Measurements from ENCODE around the gene RAB3IL1. TPM values are rescaled to one million over a fixed set of nuclear protein-coding genes. Genes with fewer than 3 reads are reported as not detected.

Gene RAB3IL1
- total and polyA plus RNA-seq, 9 of the 15 experiments (the other 6 are each of a cell fraction or from before 2014, with no cell fraction given) = 0.15 to 42.6 (median 15.5) TPM

DNA sequence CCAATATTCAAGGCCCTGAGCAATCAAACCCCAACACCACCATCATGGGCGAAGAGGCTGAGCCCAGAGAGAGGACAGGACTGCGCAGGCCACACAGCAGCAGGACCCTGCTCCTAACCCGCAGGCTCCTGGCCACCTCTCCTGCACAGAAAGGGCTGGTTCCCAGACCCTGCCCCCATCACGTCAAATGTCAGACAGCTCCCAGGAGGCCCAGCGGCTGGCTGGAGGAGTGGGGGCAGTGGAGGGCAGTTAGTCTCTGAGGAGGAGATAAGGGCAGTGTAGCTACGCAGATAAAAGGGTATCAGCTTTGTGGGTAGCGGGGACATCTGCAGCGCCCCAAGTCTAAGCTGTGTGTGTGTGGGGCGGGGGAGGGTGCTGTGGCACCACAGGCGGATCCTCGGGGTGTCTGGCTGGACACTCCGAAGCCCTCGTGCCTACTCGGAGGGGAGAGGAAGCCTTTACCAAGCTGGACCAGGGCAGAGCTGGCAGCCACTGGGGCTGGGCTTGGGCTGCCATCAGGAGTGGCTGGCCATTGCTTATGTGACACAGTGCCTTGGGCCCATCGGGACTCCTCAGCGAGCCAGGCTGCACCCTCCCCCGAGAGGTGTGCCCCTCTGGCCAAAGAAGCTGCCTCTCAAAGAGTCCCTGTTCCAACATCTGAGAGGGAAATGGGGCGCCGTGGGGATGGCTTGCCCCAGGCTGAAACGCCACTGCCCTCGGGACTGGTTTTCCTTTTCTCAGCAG, 47.5 kb downstream of the RAB3IL1 start (continued):
- TF ChIP-seq, protein P1, sequence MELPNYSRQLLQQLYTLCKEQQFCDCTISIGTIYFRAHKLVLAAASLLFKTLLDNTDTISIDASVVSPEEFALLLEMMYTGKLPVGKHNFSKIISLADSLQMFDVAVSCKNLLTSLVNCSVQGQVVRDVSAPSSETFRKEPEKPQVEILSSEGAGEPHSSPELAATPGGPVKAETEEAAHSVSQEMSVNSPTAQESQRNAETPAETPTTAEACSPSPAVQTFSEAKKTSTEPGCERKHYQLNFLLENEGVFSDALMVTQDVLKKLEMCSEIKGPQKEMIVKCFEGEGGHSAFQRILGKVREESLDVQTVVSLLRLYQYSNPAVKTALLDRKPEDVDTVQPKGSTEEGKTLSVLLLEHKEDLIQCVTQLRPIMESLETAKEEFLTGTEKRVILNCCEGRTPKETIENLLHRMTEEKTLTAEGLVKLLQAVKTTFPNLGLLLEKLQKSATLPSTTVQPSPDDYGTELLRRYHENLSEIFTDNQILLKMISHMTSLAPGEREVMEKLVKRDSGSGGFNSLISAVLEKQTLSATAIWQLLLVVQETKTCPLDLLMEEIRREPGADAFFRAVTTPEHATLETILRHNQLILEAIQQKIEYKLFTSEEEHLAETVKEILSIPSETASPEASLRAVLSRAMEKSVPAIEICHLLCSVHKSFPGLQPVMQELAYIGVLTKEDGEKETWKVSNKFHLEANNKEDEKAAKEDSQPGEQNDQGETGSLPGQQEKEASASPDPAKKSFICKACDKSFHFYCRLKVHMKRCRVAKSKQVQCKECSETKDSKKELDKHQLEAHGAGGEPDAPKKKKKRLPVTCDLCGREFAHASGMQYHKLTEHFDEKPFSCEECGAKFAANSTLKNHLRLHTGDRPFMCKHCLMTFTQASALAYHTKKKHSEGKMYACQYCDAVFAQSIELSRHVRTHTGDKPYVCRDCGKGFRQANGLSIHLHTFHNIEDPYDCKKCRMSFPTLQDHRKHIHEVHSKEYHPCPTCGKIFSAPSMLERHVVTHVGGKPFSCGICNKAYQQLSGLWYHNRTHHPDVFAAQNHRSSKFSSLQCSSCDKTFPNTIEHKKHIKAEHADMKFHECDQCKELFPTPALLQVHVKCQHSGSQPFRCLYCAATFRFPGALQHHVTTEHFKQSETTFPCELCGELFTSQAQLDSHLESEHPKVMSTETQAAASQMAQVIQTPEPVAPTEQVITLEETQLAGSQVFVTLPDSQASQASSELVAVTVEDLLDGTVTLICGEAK (IDR thresholded peaks at IDR 0.05) = no peak
- TF ChIP-seq, protein P1 (CRISPR knock-in tag; IDR thresholded peaks at IDR 0.05) = no peak
- TF ChIP-seq PHF21A (IDR thresholded peaks at IDR 0.05; ENCODE audit: borderline replicate concordance, low read depth) (no peak), RUNX1 (IDR thresholded peaks at IDR 0.05; ENCODE audit: low read depth) (peak; percentile 93), GTF2E2 (tag; IDR thresholded peaks at IDR 0.05) (no peak), SMARCE1 (IDR thresholded peaks at IDR 0.05) (peak; percentile 91), ZNF75A (CRISPR knock-in tag; IDR thresholded peaks at IDR 0.05) (no peak), HDGF (IDR thresholded peaks at IDR 0.05) (no peak), ZNF134 (CRISPR knock-in tag; conservative IDR thresholded peaks at IDR 0.05) (peak; percentile 65; the same call in 1 of the 2 replicates), ILF3 (IDR thresholded peaks at IDR 0.05; ENCODE audit: borderline replicate concordance) (no peak), ZNF561 (CRISPR knock-in tag; conservative IDR thresholded peaks at IDR 0.05) (no peak), SNRNP70 (optimal IDR thresholded peaks at IDR 0.05; ENCODE audit: low read depth, low read length) (no peak), E2F3 (CRISPR knock-in tag; IDR thresholded peaks at IDR 0.05) (peak; percentile 76; the same call in 1 of the 2 replicates), POLR2B (IDR thresholded peaks at IDR 0.05; ENCODE audit: low read depth, partially characterized antibody) (no peak)
- TF ChIP-seq, protein P2, sequence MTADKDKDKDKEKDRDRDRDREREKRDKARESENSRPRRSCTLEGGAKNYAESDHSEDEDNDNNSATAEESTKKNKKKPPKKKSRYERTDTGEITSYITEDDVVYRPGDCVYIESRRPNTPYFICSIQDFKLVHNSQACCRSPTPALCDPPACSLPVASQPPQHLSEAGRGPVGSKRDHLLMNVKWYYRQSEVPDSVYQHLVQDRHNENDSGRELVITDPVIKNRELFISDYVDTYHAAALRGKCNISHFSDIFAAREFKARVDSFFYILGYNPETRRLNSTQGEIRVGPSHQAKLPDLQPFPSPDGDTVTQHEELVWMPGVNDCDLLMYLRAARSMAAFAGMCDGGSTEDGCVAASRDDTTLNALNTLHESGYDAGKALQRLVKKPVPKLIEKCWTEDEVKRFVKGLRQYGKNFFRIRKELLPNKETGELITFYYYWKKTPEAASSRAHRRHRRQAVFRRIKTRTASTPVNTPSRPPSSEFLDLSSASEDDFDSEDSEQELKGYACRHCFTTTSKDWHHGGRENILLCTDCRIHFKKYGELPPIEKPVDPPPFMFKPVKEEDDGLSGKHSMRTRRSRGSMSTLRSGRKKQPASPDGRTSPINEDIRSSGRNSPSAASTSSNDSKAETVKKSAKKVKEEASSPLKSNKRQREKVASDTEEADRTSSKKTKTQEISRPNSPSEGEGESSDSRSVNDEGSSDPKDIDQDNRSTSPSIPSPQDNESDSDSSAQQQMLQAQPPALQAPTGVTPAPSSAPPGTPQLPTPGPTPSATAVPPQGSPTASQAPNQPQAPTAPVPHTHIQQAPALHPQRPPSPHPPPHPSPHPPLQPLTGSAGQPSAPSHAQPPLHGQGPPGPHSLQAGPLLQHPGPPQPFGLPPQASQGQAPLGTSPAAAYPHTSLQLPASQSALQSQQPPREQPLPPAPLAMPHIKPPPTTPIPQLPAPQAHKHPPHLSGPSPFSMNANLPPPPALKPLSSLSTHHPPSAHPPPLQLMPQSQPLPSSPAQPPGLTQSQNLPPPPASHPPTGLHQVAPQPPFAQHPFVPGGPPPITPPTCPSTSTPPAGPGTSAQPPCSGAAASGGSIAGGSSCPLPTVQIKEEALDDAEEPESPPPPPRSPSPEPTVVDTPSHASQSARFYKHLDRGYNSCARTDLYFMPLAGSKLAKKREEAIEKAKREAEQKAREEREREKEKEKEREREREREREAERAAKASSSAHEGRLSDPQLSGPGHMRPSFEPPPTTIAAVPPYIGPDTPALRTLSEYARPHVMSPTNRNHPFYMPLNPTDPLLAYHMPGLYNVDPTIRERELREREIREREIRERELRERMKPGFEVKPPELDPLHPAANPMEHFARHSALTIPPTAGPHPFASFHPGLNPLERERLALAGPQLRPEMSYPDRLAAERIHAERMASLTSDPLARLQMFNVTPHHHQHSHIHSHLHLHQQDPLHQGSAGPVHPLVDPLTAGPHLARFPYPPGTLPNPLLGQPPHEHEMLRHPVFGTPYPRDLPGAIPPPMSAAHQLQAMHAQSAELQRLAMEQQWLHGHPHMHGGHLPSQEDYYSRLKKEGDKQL (CRISPR knock-in tag; IDR thresholded peaks at IDR 0.05; ENCODE audit: borderline replicate concordance) = no peak

All from K562 (cell line).